ENCODE measurements around the gene NHP2.

DNA sequence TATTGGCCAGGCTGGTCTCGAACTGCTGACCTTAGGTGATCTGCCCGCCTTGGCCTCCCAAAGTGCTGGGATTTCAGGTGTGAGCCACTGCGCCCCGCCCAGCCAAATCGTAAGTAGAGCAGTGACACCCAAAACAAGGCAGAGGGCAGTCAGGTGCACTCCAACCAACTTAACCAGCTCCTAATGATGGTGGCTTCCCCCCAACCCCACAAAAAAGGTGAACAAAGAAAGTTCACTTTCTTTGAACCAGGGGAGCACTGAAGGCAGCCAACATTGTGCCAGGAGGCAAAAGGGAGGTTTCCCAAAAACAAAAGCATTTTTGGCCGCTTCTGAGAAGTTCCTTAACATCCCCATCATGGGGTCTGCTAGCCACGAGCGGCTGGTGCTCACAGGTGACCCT lies 23.9 kb upstream of the NHP2 start:
- no peak for TF ChIP-seq ZNF274 (IDR thresholded peaks at IDR 0.05; ENCODE audit: low read depth, low read length)
- TF ChIP-seq YY1 (IDR thresholded peaks at IDR 0.05; ENCODE audit: insufficient read depth, insufficient read length): no peak
- no peak for TF ChIP-seq SUZ12 (IDR thresholded peaks at IDR 0.05; ENCODE audit: extremely low read depth, insufficient read depth, insufficient read length)
